ENCODE measurements around the gene SLC7A6OS. TPM values are rescaled to one million over a fixed set of nuclear protein-coding genes. Genes with fewer than 3 reads are reported as not detected.

Gene SLC7A6OS
- total RNA-seq, 1 donor from 2014 or later: 14.4 TPM

DNA sequence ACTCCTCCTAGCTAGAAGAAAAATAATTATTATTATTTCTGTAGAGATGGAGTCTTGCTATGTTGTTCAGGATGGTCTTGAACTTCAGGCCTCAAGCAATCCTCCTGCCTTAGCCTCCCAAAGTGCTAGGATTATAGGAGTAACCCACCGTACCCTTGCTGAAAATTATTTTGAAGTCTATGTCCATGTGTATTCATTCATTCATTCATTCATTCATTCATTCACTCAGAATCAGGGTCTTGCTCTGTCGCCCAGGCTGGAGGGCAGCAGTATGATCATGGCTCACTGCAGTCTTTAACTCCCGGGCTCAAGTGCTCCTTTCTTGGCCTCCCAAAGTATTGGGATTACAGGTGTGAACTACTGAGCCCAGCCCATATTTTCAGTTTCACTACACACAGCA is 4.1 kb downstream of the SLC7A6OS start:
- peaks cover 7 to 11% of the 10 kb centered on the region in 2 donors for H3K4me1 ChIP-seq
- no peak overlapping the region for H3K27ac ChIP-seq
- no peak overlapping the region for H3K4me3 ChIP-seq
- TF ChIP-seq, protein P1, sequence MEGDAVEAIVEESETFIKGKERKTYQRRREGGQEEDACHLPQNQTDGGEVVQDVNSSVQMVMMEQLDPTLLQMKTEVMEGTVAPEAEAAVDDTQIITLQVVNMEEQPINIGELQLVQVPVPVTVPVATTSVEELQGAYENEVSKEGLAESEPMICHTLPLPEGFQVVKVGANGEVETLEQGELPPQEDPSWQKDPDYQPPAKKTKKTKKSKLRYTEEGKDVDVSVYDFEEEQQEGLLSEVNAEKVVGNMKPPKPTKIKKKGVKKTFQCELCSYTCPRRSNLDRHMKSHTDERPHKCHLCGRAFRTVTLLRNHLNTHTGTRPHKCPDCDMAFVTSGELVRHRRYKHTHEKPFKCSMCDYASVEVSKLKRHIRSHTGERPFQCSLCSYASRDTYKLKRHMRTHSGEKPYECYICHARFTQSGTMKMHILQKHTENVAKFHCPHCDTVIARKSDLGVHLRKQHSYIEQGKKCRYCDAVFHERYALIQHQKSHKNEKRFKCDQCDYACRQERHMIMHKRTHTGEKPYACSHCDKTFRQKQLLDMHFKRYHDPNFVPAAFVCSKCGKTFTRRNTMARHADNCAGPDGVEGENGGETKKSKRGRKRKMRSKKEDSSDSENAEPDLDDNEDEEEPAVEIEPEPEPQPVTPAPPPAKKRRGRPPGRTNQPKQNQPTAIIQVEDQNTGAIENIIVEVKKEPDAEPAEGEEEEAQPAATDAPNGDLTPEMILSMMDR (IDR thresholded peaks at IDR 0.05): no peak
- H3K9me3 ChIP-seq: no peaks in the 10 kb centered on the region
- DNase-seq (ENCODE audit: low spot score in 2 of 2): no peak
- intact Hi-C loops (cut with DNase I): no loop called here
- H3K27me3 ChIP-seq: no peaks in the 10 kb centered on the region
- H3K36me3 ChIP-seq: peaks cover 47 to 63% of the 10 kb centered on the region in 2 donors

DNA sequence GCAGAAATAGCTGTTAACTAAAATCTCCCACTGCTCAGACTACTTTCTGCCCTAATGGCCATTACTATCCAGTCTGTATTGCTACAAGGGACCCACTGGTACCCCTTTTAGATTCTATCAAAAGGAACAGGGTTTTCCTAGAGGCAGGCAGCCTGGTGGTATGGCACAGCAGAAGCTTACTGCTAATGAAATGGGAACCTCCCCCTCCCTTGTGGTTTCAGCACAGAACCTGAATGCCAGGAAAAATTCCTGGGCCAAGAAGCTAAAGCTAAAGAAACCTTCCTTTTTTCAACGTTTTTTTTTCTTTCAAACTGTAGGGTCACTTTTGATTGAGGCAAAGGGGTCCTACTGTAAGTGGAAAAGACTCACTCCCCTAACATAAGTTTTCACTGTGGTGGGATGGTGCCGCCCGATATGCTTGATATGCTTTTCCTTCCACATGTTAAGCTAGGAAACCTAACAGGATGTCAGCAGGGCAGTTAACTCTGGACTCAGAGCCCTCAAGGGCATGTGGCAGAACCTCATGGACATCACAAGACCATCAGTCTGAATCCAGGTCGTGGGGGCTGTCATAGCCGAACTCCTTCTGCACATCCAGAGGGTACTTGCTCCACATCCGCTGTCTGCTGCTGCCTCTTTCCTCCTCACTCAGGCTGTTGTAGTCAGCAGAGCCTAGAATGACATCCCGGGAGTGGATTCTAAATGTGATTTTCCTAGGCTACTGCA is 9.8 kb downstream of the SLC7A6OS start:
- DNase-seq (ENCODE audit: low spot score in 2 of 2): no peak
- H3K4me3 ChIP-seq: no peak overlapping the region
- H3K36me3 ChIP-seq: peaks cover 78 to 94% of the 10 kb centered on the region in 2 donors
- intact Hi-C loops (cut with DNase I): no loop called here
- TF ChIP-seq, protein P1 (IDR thresholded peaks at IDR 0.05): no peak
- H3K27me3 ChIP-seq: no peaks in the 10 kb centered on the region
- no peaks in the 10 kb centered on the region for H3K9me3 ChIP-seq
- no peak overlapping the region for H3K27ac ChIP-seq
- no peaks in the 10 kb centered on the region for H3K4me1 ChIP-seq

DNA sequence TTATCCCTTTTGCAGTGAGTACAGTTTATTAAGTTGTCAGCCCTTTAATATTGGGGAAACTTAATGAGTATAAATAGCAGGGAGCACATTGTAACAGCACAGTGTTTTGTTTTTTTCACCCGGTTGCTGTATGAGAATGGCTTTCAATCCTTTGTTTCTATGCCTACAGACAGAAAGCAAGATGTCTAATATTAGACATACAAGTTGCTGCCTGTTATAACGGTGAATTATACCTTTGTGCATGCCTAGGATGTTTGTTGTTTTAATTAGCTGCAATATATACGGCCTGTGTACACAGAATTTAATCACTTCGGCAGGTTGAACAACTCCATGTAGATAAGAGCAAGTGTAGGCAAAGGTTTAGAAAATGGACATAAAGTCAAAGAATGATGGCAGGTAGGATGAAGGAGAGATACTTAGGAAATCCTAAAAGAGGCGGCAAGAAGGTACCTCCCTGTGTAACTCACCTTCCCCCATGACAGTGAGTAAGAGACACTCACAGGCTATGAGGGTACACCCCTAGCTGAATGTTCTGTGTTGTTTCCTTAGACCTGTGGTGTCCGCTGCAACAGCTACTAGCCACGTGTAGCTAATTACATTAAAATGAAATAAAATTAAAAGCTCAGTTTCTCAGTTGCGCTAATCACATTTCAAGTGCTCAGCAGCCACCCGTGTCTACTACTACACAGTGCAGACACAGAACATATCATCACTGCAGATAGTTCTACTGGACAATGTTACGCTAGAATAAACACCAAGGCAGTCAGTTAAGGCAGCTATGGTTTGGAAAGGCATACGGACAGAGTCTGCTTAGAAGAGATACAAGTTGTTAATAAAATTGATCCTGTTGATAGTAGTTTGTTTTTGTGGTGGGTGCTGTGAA is 10.9 kb downstream of the SLC7A6OS start:
- TF ChIP-seq, protein P1 (IDR thresholded peaks at IDR 0.05): no peak
- no peaks in the 10 kb centered on the region for H3K9me3 ChIP-seq
- H3K4me1 ChIP-seq: no peaks in the 10 kb centered on the region
- intact Hi-C loops (cut with DNase I): no loop called here
- no peak overlapping the region for H3K27ac ChIP-seq
- peaks cover 79 to 95% of the 10 kb centered on the region in 2 donors for H3K36me3 ChIP-seq
- no peak overlapping the region for H3K4me3 ChIP-seq
- DNase-seq (ENCODE audit: low spot score in 2 of 2): no peak
- no peaks in the 10 kb centered on the region for H3K27me3 ChIP-seq

DNA sequence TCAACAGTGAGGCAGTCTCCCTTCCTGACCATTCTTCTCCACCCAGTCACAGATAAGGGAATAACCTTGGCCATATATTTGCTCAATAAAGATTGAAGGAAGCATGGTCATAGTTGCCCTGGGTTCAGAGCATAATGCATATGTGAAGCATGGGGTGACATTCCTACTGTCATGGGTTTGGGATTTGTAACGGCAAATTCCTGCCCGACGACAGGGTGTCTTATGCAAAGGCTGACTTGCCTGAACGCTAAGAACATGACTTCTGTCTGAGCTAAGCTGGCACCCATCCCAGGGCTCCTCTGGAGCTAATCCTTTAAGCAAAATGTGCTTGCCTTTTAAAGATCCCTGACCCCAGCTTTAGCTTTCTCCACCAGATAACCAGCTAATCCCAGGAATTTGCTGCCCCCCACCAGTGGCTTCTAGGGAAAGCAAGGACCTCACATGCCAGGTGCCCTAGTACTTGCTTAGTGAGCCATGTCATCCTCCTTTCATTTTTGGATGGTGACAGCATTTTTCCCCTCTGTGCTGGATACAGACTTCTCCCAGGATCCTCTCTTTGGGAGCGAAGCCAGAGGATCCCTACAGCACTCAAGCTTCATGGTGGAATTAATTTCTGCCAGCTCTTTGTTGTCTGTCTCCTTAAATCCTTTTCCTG is 11.7 kb downstream of the SLC7A6OS start:
- H3K36me3 ChIP-seq: peaks cover 80 to 97% of the 10 kb centered on the region in 2 donors
- H3K27me3 ChIP-seq: no peaks in the 10 kb centered on the region
- no peaks in the 10 kb centered on the region for H3K9me3 ChIP-seq
- peak overlapping the region in 1 of 2 donors; percentile 34 for H3K27ac ChIP-seq
- DNase-seq (ENCODE audit: low spot score in 2 of 2): no peak
- intact Hi-C loops (cut with DNase I): no loop called here
- TF ChIP-seq, protein P1 (IDR thresholded peaks at IDR 0.05): no peak
- no peak overlapping the region for H3K4me3 ChIP-seq
- H3K4me1 ChIP-seq: no peaks in the 10 kb centered on the region

DNA sequence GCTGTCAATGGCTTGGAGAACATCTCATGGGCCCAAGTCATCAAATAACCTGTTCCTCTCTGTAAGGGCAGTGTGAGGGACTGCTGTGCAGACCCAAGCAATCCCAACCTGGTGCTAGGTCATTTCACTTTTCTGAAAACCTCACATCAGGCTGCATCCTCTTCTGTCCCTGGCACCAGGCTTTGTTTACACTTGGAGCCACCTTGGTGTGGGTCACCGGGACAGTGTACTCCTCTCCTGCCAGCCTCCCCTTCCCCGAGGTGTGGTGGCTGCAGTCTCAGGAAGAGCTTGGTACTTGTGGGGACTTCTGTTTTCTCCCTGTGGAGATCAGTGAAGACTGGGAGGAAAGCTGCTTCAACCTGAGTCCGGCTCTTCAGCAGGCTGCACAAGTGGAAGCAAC is 12.4 kb downstream of the SLC7A6OS start:
- H3K4me1 ChIP-seq: no peaks in the 10 kb centered on the region
- H3K4me3 ChIP-seq: no peak overlapping the region
- intact Hi-C loops (cut with DNase I): no loop called here
- no peak for DNase-seq (ENCODE audit: low spot score in 2 of 2)
- peaks cover 82 to 97% of the 10 kb centered on the region in 2 donors for H3K36me3 ChIP-seq
- no peaks in the 10 kb centered on the region for H3K27me3 ChIP-seq
- TF ChIP-seq, protein P1 (IDR thresholded peaks at IDR 0.05): no peak
- H3K9me3 ChIP-seq: no peaks in the 10 kb centered on the region
- H3K27ac ChIP-seq: peak overlapping the region in 1 of 2 donors; percentile 34

All from ascending aorta (tissue), 2 donors.